Measurements from ENCODE around the gene IGHMBP2. TPM values are rescaled to one million over a fixed set of nuclear protein-coding genes. Genes with fewer than 3 reads are reported as not detected.

Gene IGHMBP2
- total and polyA plus RNA-seq, 2 donors from 2014 or later = 8.8 to 19.6 TPM

DNA sequence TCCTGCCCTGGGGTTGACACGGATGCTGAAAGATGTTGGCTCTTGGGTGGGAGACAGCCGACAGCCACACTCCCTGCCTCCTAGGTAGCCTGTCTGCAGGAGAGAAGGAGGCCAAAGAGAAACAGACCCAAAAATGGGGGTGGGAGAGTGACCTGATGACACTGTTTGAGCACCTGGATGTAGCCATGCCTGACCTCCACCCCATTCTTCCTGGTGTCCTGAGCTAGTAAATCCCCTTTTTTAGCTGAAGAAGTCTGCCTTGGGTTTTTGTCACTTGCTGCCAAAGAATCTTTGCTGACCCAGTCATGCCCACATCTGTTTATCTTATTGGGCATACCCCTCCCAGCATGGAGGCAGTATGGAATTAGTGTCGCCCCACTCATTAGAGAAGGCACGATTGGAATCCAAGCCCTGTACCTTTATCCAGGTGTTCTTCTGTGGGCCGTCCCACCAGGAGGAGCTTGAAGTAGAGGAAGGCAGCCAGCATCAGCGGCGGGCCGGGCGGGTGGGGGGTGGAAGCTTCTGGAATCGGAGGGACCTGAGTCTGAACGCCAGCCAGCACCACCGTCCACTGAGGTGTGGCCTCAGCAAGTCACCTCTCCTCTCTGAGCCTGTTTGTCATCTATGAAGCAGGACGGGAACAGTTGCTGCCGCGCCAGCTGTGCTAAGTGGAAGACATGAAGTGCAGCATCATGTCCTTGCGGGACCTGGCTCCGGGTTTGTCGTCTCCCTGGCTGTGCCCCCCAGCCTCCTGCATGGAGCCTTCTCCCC is 37.8 kb downstream of the IGHMBP2 start:
- H3K27ac ChIP-seq (ENCODE audit: low read depth in 2 of 2, low read length in 2 of 2) = no peak overlapping the region
- H3K9ac ChIP-seq (ENCODE audit: low read length in 3 of 3) = no peak overlapping the region
- intact Hi-C loops (cut with DNase I) = no loop called here
- no peak for TF ChIP-seq CTCF (IDR thresholded peaks at IDR 0.05; ENCODE audit: borderline replicate concordance, extremely low read depth, insufficient read depth)
- peaks cover 0 to 21% (median 9%) of the 10 kb centered on the region in 3 donors for H3K36me3 ChIP-seq (ENCODE audit: control insufficient read depth in 2 of 3, insufficient read depth in 3 of 3, low read length in 3 of 3)
- H3K27me3 ChIP-seq (ENCODE audit: control insufficient read depth, insufficient read depth, low read length) = no peaks in the 10 kb centered on the region
- no peaks in the 10 kb centered on the region for H3K4me1 ChIP-seq (ENCODE audit: control insufficient read depth in 2 of 3, insufficient read depth in 2 of 3, low read depth in 1 of 3, low read length in 3 of 3)
- H3K9me3 ChIP-seq (ENCODE audit: control insufficient read depth in 2 of 3, insufficient read depth in 1 of 3, low read length in 3 of 3) = no peaks in the 10 kb centered on the region
- DNase-seq (peak in 1 of 5 donors; percentile 40), FAIRE-seq (no peak)
- no peak overlapping the region for H3K4me3 ChIP-seq (ENCODE audit: low read length in 3 of 3)

DNA sequence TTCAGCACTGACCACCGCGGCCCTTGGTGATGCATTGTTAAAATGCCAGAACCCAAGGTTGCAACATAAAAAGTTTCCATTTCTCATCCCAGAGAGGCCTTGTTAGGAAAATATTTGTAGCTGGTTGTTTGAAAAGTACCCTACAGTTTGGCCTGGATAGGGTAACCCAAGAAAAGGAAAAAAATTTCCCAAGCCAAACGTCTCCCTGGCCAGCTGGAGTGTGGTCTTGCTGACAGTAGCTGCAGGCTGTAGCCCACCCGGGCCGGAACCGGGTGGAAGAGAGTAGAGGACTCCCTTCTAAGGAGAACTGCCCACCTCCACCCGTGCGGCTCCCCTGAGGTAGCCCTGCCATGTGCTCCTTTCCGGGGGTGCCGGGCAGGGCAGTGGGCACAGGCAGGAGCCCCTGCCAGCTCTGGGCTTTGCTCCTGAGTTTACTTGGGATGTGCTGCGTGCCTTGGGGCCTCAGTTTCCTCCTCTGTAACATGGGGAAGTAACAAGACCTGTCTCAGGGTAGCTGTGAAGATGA is 38.5 kb downstream of the IGHMBP2 start:
- peak in 1 of 5 donors; percentile 63 for DNase-seq
- no peak for TF ChIP-seq CTCF (IDR thresholded peaks at IDR 0.05; ENCODE audit: borderline replicate concordance, extremely low read depth, insufficient read depth)
- H3K9me3 ChIP-seq (ENCODE audit: control insufficient read depth in 2 of 3, insufficient read depth in 1 of 3, low read length in 3 of 3) = no peaks in the 10 kb centered on the region
- no peaks in the 10 kb centered on the region for H3K27me3 ChIP-seq (ENCODE audit: control insufficient read depth, insufficient read depth, low read length)
- no peak for FAIRE-seq
- peaks cover 0 to 18% (median 4%) of the 10 kb centered on the region in 3 donors for H3K36me3 ChIP-seq (ENCODE audit: control insufficient read depth in 2 of 3, insufficient read depth in 3 of 3, low read length in 3 of 3)
- intact Hi-C loops (cut with DNase I) = no loop called here
- H3K9ac ChIP-seq (ENCODE audit: low read length in 3 of 3) = no peak overlapping the region
- H3K27ac ChIP-seq (ENCODE audit: low read depth in 2 of 2, low read length in 2 of 2) = no peak overlapping the region
- H3K4me3 ChIP-seq (ENCODE audit: low read length in 3 of 3) = no peak overlapping the region
- no peaks in the 10 kb centered on the region for H3K4me1 ChIP-seq (ENCODE audit: control insufficient read depth in 2 of 3, insufficient read depth in 2 of 3, low read depth in 1 of 3, low read length in 3 of 3)

DNA sequence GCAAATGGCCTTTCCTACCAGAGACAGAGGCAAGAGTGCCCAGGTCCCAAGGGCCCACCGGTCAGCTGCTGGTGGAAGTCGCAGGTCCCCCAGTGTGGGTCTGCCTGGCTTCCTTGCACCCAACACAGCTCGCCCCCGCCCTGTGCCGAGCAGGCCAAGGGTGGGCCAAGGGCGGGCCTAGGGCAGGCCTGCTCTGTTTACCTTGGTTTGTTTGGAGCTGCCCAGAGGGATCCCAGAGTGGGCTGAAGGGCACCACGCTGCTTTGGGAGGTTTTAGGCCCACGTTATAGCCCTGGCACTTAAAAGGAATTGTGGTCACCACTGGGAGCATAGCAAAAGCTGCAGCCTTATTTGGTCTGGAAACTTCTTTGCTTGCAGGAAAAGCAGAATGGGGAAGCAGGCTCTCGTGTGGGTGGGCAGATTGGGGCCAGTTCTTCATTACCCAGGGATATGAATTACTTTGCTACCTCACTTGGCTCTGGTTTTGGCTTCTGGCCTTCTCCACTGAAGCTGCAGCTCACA is 39.1 kb downstream of the IGHMBP2 start:
- DNase-seq (peak in 1 of 5 donors; percentile 59), FAIRE-seq (no peak)
- Histone ChIP-seq H3K27me3 (ENCODE audit: control insufficient read depth, insufficient read depth, low read length) (no peaks in the 10 kb centered on the region), H3K9ac (ENCODE audit: low read length in 3 of 3) (no peak overlapping the region), H3K9me3 (ENCODE audit: control insufficient read depth in 2 of 3, insufficient read depth in 1 of 3, low read length in 3 of 3) (no peaks in the 10 kb centered on the region), H3K36me3 (ENCODE audit: control insufficient read depth in 2 of 3, insufficient read depth in 3 of 3, low read length in 3 of 3) (peaks cover 0 to 12% (median 4%) of the 10 kb centered on the region in 3 donors), H3K27ac (ENCODE audit: low read depth in 2 of 2, low read length in 2 of 2) (no peak overlapping the region), H3K4me1 (ENCODE audit: control insufficient read depth in 2 of 3, insufficient read depth in 2 of 3, low read depth in 1 of 3, low read length in 3 of 3) (no peaks in the 10 kb centered on the region), H3K4me3 (ENCODE audit: low read length in 3 of 3) (no peak overlapping the region)
- intact Hi-C loops (cut with DNase I) = no loop called here
- no peak for TF ChIP-seq CTCF (IDR thresholded peaks at IDR 0.05; ENCODE audit: borderline replicate concordance, extremely low read depth, insufficient read depth)
